ENCODE results near the gene FOXO6. TPM values are rescaled to one million over a fixed set of nuclear protein-coding genes. Genes with fewer than 3 reads are reported as not detected.

FOXO6 gene
- polyA plus RNA-seq, 1 of the 3 experiments (the other 2 are of a cell fraction) = 0.35 TPM

GRCh38 chr1:41348394-41348793 lies 12.8 kb upstream of the FOXO6 start (continued):
- no peak for TF ChIP-seq POLR2AphosphoS5 (IDR thresholded peaks at IDR 0.05; ENCODE audit: low read depth, low read length)
- no peak for TF ChIP-seq USF1 (IDR thresholded peaks at IDR 0.05; ENCODE audit: borderline replicate concordance, low read depth)

GRCh38 chr1:41349361-41350054 lies 11.7 kb upstream of the FOXO6 start:
- TF ChIP-seq REST (IDR thresholded peaks at IDR 0.05; ENCODE audit: low read depth, low read length) (no peak), NFIC (IDR thresholded peaks at IDR 0.05; ENCODE audit: borderline replicate concordance) (no peak)
- Histone ChIP-seq H3K4me1 (ENCODE audit: control insufficient read depth in 1 of 2, insufficient read depth in 2 of 2, low read depth in 1 of 2, low read length in 1 of 2) (peaks cover 0 to 4% of the 10 kb centered on the region in 2 experiments; a peak in 1 of 4 replicates), H3K4me2 (no peak overlapping the region), H2AFZ (ENCODE audit: low read depth) (no peak overlapping the region), H3K9ac (no peak overlapping the region), H3K9me2 (no peaks in the 10 kb centered on the region), H3K79me2 (ENCODE audit: insufficient read depth) (no peaks in the 10 kb centered on the region), H3K27me3 (ENCODE audit: insufficient read depth) (no peaks in the 10 kb centered on the region), H3K36me3 (replicated peaks in 1 of 2; ENCODE audit: control insufficient read depth in 1 of 2, insufficient read depth in 2 of 2, low read length in 1 of 2) (no peaks in the 10 kb centered on the region), H3K9me3 (no peaks in the 10 kb centered on the region), H3F3A (replicated peaks; ENCODE audit: insufficient read depth) (no peaks in the 10 kb centered on the region), H3K27ac (ENCODE audit: low read depth in 2 of 2, low read length in 1 of 2) (no peak overlapping the region), H3K4me3 (ENCODE audit: low read depth in 2 of 2, low read length in 1 of 2) (no peak overlapping the region), H4K20me1 (ENCODE audit: insufficient read depth) (no peaks in the 10 kb centered on the region)
- DNase-seq = no peak
- ChIA-PET POLR2A (no interaction called here), CTCF (interaction anchor here (0.9 to 1.3 kb wide), 3 partner anchors 11 to 68 kb away, joined by 3 read pairs; no protein-coding TSS in a partner anchor)
- WGBS (ENCODE audit: low lambda C conversion rate) = 73% methylated on average over 8 of the region's 8 CpGs

GRCh38 chr1:41350055-41350378 lies 11.2 kb upstream of the FOXO6 start:
- no peaks in the 10 kb centered on the region for H3K9me2 ChIP-seq
- no peaks in the 10 kb centered on the region for H3K79me2 ChIP-seq (ENCODE audit: insufficient read depth)
- no peaks in the 10 kb centered on the region for H3K9me3 ChIP-seq
- peaks cover 0 to 4% of the 10 kb centered on the region in 2 experiments; a peak in 1 of 4 replicates for H3K4me1 ChIP-seq (ENCODE audit: control insufficient read depth in 1 of 2, insufficient read depth in 2 of 2, low read depth in 1 of 2, low read length in 1 of 2)
- DNase-seq = no peak
- H3F3A ChIP-seq (replicated peaks; ENCODE audit: insufficient read depth) = no peaks in the 10 kb centered on the region
- H3K27me3 ChIP-seq (ENCODE audit: insufficient read depth) = no peaks in the 10 kb centered on the region
- H3K4me2 ChIP-seq = no peak overlapping the region
- ChIA-PET POLR2A (no interaction called here), CTCF (interaction anchor here (0.9 to 1.2 kb wide), 2 partner anchors 10 to 27 kb away, joined by 3 read pairs; no protein-coding TSS in a partner anchor)
- no peaks in the 10 kb centered on the region for H3K36me3 ChIP-seq (replicated peaks in 1 of 2; ENCODE audit: control insufficient read depth in 1 of 2, insufficient read depth in 2 of 2, low read length in 1 of 2)
- no peak overlapping the region for H3K4me3 ChIP-seq (ENCODE audit: low read depth in 2 of 2, low read length in 1 of 2)
- H4K20me1 ChIP-seq (ENCODE audit: insufficient read depth) = no peaks in the 10 kb centered on the region
- H3K9ac ChIP-seq = no peak overlapping the region
- no peak overlapping the region for H2AFZ ChIP-seq (ENCODE audit: low read depth)
- WGBS (ENCODE audit: low lambda C conversion rate) = 61% methylated on average over 2 of the region's 2 CpGs
- no peak overlapping the region for H3K27ac ChIP-seq (ENCODE audit: low read depth in 2 of 2, low read length in 1 of 2)
- no peak for TF ChIP-seq YY1 (IDR thresholded peaks at IDR 0.05; ENCODE audit: low read depth)
- no peak for TF ChIP-seq EP300 (IDR thresholded peaks at IDR 0.05; ENCODE audit: borderline replicate concordance in 1 of 2, low read depth in 1 of 2, low read length in 1 of 2)
- no peak for TF ChIP-seq NFIC (IDR thresholded peaks at IDR 0.05; ENCODE audit: borderline replicate concordance)
- TF ChIP-seq MAX (IDR thresholded peaks at IDR 0.05; ENCODE audit: low read depth) = no peak
- no peak for TF ChIP-seq FOXM1 (IDR thresholded peaks at IDR 0.05; ENCODE audit: low read depth)
- TF ChIP-seq ZBTB33 (IDR thresholded peaks at IDR 0.05; ENCODE audit: borderline replicate concordance, low read depth) = no peak
- TF ChIP-seq MXI1 (IDR thresholded peaks at IDR 0.05; ENCODE audit: low read depth, low read length) = no peak
- TF ChIP-seq ELF1 (IDR thresholded peaks at IDR 0.05) = no peak
- no peak for TF ChIP-seq GABPA (IDR thresholded peaks at IDR 0.05; ENCODE audit: low read depth)
- TF ChIP-seq RFX5 (IDR thresholded peaks at IDR 0.05; ENCODE audit: low read length) = no peak
- no peak for TF ChIP-seq TCF12 (IDR thresholded peaks at IDR 0.05)
- TF ChIP-seq RXRA (IDR thresholded peaks at IDR 0.05; ENCODE audit: borderline replicate concordance, low read depth) = no peak
- no peak for TF ChIP-seq FOXJ3 (CRISPR knock-in tag; IDR thresholded peaks at IDR 0.05)
- TF ChIP-seq TEAD4 (IDR thresholded peaks at IDR 0.05; ENCODE audit: borderline replicate concordance, insufficient read depth) = no peak
- TF ChIP-seq TAF1 (IDR thresholded peaks at IDR 0.05; ENCODE audit: borderline replicate concordance, low read depth, low read length) = no peak
- no peak for TF ChIP-seq CHD2 (IDR thresholded peaks at IDR 0.05; ENCODE audit: low read length, partially characterized antibody)
- no peak for TF ChIP-seq NRF1 (IDR thresholded peaks at IDR 0.05; ENCODE audit: low read depth, low read length)
- no peak for TF ChIP-seq MEF2A (IDR thresholded peaks at IDR 0.05; ENCODE audit: borderline replicate concordance, low read depth)
